ENCODE measurements around the gene CDH23.

CDH23 gene

GRCh38 chr10:71657604-71658466 lies 261.1 kb downstream of the CDH23 start:
- intact Hi-C loops (cut with DNase I) = no loop called here
- no peak for DNase-seq

- intact Hi-C loops (cut with DNase I) = no loop called here
- DNase-seq = no peak
Measured at GRCh38 chr10:71658467-71658745, 261.7 kb downstream of the CDH23 start.

GRCh38 chr10:71659111-71659634 lies 262.5 kb downstream of the CDH23 start:
- intact Hi-C loops (cut with DNase I) = no loop called here
- DNase-seq = no peak

GRCh38 chr10:71659737-71660136 lies 263.0 kb downstream of the CDH23 start:
- intact Hi-C loops (cut with DNase I) = no loop called here
- no peak for DNase-seq

- no peak for DNase-seq
- intact Hi-C loops (cut with DNase I) = no loop called here
Measured at GRCh38 chr10:71660313-71660712, 263.6 kb downstream of the CDH23 start.

GRCh38 chr10:71661060-71661622 lies 264.4 kb downstream of the CDH23 start:
- intact Hi-C loops (cut with DNase I) = no loop called here
- no peak for DNase-seq

- intact Hi-C loops (cut with DNase I) = no loop called here
- DNase-seq = no peak
Measured at GRCh38 chr10:71661779-71662336, 265.1 kb downstream of the CDH23 start.

GRCh38 chr10:71663311-71663710 lies 266.6 kb downstream of the CDH23 start:
- DNase-seq = no peak
- intact Hi-C loops (cut with DNase I) = no loop called here

- intact Hi-C loops (cut with DNase I) = no loop called here
- no peak for DNase-seq
Measured at GRCh38 chr10:71664585-71664984, 267.9 kb downstream of the CDH23 start.

- no peak for DNase-seq
- intact Hi-C loops (cut with DNase I) = no loop called here
Measured at GRCh38 chr10:71665456-71665855, 268.7 kb downstream of the CDH23 start.

GRCh38 chr10:71666639-71667386 lies 270.1 kb downstream of the CDH23 start:
- intact Hi-C loops (cut with DNase I) = no loop called here

GRCh38 chr10:71667387-71667752 lies 270.6 kb downstream of the CDH23 start:
- intact Hi-C loops (cut with DNase I) = no loop called here
- no peak for DNase-seq

More at GRCh38 chr10:71666639-71667386, 270.1 kb downstream of the CDH23 start:
- no peak for DNase-seq

- no peak for DNase-seq
- intact Hi-C loops (cut with DNase I) = no loop called here
Measured at GRCh38 chr10:71671994-71672946, 275.6 kb downstream of the CDH23 start.

GRCh38 chr10:71675295-71675970 lies 278.7 kb downstream of the CDH23 start:
- DNase-seq = no peak
- intact Hi-C loops (cut with DNase I) = no loop called here

- DNase-seq = no peak
- intact Hi-C loops (cut with DNase I) = no loop called here
Measured at GRCh38 chr10:71677261-71677660, 280.5 kb downstream of the CDH23 start.

GRCh38 chr10:71678057-71678805 lies 281.5 kb downstream of the CDH23 start:
- intact Hi-C loops (cut with DNase I) = no loop called here

GRCh38 chr10:71679425-71679824 lies 282.7 kb downstream of the CDH23 start:
- intact Hi-C loops (cut with DNase I) = no loop called here
- no peak for DNase-seq

More at GRCh38 chr10:71678057-71678805, 281.5 kb downstream of the CDH23 start:
- no peak for DNase-seq

- DNase-seq = no peak
- intact Hi-C loops (cut with DNase I) = no loop called here
Measured at GRCh38 chr10:71681977-71682376, 285.3 kb downstream of the CDH23 start.

- intact Hi-C loops (cut with DNase I) = no loop called here
- peak in 3 of 10 donors; percentile 19 to 91 (median 26) for DNase-seq
Measured at GRCh38 chr10:71683301-71683700, 286.6 kb downstream of the CDH23 start.
